ENCODE results near the gene DAPP1.

DAPP1 gene

DNA sequence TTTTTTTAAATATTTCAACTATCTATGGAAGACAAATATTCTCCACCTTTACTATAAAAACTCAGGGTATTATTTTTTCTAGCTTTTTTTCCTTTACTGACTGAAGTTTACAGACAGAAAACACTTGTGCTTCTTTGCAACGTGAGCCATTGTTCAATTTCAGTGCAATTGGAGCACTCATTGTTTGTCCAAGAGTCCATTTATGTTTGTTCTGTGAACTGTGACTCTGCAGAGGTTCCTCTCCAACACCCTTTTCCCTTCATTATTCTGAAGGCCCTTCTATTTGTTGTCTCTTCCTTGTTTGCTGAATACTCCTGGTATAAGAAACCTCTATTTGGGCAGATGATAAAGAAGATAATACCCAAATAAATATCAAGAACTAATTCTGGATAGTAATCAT, 37.4 kb downstream of the DAPP1 start:
- no peak for ATAC-seq
- Mint-ChIP-seq H3K27ac (peak overlapping the region; percentile 87), H3K4me3 (no peak overlapping the region), H3K4me1 (peaks cover 83% of the 10 kb centered on the region), H3K36me3 (ENCODE audit: low read depth) (peaks cover 46% of the 10 kb centered on the region), H3K9me3 (no peaks in the 10 kb centered on the region), H3K27me3 (no peaks in the 10 kb centered on the region)
- DNase-seq: no peak

DNA sequence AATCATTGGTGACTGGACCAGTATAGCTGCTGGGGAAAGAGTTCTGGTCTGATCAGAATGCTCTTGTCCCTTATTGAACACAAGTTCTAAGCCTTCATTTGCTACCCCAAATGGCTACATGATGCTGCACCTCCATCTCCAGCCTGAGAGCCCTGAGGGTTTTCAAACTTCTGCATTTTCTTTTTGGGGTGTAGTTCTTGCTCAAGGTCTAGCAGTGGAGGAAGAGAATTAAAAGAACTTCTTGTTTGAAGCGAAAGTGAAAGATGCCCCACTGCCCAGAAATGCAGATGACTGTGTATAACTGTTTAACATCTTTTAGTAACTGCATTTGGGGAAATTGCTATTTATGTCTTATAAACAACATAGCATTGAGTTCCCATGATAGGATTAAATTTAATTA, 39.1 kb downstream of the DAPP1 start:
- Mint-ChIP-seq H3K9me3 (no peaks in the 10 kb centered on the region), H3K27ac (peak overlapping the region; percentile 87), H3K27me3 (no peaks in the 10 kb centered on the region), H3K36me3 (ENCODE audit: low read depth) (peaks cover 50% of the 10 kb centered on the region), H3K4me1 (peaks cover 77% of the 10 kb centered on the region), H3K4me3 (peak overlapping the region; percentile 22)
- DNase-seq (no peak), ATAC-seq (peak; percentile 27)

DNA sequence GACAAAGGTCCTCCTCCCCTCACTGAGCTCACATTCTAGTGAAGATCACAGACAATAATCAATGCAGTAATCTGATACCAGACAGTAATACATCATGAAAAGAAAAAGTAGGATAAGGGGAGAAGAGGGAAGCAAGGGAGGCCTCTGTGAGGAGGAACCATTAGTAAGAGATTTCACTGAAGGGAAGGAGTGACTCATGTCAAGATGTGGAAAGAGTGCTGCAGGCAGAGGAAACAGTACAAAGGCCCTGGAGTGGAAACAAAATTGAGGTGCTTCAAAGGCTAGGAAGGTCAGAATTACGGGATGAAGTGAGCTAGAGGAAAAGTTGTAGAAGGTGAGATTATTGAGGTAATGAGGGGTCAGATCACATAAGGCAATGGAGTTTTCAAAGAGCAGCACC, 39.5 kb downstream of the DAPP1 start:
- H3K36me3 Mint-ChIP-seq (ENCODE audit: low read depth): peaks cover 48% of the 10 kb centered on the region
- peak overlapping the region; percentile 63 for H3K4me3 Mint-ChIP-seq
- H3K27me3 Mint-ChIP-seq: no peaks in the 10 kb centered on the region
- H3K4me1 Mint-ChIP-seq: peaks cover 77% of the 10 kb centered on the region
- H3K9me3 Mint-ChIP-seq: no peaks in the 10 kb centered on the region
- no peak for DNase-seq
- peak overlapping the region; percentile 87 for H3K27ac Mint-ChIP-seq
- ATAC-seq: peak; percentile 79

DNA sequence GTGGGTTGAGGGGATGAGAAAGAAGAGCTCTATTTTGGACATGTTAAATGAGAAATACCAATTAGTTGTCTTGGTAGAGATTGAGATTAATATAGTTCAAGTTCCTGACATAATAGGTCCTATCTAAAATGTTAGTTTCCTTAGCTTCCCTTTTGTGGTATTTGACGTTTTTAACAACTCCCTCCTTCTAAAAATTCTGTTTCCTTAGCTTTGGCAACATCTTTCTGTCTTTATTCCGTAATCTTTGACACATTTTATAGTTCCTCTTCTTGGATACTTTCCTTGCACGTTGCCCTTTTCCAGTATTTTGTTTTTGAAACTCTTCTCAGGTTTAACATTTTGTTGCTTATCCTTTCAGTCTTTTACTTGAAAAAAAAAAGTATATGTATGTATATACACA, 40.7 kb downstream of the DAPP1 start:
- Mint-ChIP-seq H3K4me3 (peak overlapping the region; percentile 63), H3K36me3 (ENCODE audit: low read depth) (peaks cover 49% of the 10 kb centered on the region), H3K27me3 (no peaks in the 10 kb centered on the region), H3K4me1 (peaks cover 79% of the 10 kb centered on the region), H3K27ac (peak overlapping the region; percentile 87), H3K9me3 (no peaks in the 10 kb centered on the region)
- ATAC-seq (no peak), DNase-seq (no peak)

DNA sequence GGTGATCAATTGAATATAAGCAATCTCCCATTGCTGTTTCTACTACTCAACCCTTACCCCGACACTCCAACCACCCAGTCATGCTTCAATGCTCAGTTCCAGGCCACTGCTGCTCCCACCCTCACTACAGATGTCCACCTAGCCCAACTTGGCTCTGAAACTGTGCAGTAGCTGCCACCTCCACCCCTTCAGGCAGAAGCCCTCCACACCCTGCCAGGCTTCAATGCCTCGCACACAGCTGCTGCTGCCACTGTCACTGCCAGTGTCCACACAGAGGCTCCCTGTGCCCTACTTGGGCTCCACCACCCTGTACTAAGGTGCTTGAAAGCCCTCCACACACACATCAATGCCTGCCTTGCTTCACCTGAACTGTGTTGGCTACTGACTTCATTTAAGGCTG, 43.0 kb downstream of the DAPP1 start:
- peaks cover 62% of the 10 kb centered on the region for H3K4me1 Mint-ChIP-seq
- ATAC-seq (no peak), DNase-seq (no peak)
- H3K4me3 Mint-ChIP-seq: peak overlapping the region; percentile 45
- peaks cover 45% of the 10 kb centered on the region for H3K36me3 Mint-ChIP-seq (ENCODE audit: low read depth)
- no peaks in the 10 kb centered on the region for H3K27me3 Mint-ChIP-seq
- H3K27ac Mint-ChIP-seq: peak overlapping the region; percentile 59
- no peaks in the 10 kb centered on the region for H3K9me3 Mint-ChIP-seq

DNA sequence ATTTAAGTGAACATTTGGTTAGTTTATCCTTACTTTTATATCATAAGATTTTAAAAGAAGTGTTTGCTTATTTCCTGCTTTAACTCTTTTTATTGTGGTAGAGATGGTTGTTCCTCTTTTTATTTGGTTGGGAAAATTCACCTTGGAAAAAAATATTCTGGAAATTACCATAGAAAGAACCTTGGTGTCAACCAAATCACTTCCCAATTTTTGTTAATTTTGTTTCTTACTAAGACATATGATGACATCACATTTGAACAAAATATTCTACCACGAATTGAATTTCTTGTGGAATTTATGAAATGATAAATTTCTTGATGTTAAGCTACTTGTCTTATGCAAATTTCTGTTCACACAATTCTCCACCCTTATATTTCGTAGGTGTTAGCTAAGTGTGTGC, 43.9 kb downstream of the DAPP1 start:
- no peak for ATAC-seq
- Mint-ChIP-seq H3K4me3 (no peak overlapping the region), H3K27me3 (no peaks in the 10 kb centered on the region), H3K36me3 (ENCODE audit: low read depth) (peaks cover 40% of the 10 kb centered on the region), H3K27ac (no peak overlapping the region), H3K9me3 (no peaks in the 10 kb centered on the region), H3K4me1 (peaks cover 53% of the 10 kb centered on the region)
- no peak for DNase-seq

DNA sequence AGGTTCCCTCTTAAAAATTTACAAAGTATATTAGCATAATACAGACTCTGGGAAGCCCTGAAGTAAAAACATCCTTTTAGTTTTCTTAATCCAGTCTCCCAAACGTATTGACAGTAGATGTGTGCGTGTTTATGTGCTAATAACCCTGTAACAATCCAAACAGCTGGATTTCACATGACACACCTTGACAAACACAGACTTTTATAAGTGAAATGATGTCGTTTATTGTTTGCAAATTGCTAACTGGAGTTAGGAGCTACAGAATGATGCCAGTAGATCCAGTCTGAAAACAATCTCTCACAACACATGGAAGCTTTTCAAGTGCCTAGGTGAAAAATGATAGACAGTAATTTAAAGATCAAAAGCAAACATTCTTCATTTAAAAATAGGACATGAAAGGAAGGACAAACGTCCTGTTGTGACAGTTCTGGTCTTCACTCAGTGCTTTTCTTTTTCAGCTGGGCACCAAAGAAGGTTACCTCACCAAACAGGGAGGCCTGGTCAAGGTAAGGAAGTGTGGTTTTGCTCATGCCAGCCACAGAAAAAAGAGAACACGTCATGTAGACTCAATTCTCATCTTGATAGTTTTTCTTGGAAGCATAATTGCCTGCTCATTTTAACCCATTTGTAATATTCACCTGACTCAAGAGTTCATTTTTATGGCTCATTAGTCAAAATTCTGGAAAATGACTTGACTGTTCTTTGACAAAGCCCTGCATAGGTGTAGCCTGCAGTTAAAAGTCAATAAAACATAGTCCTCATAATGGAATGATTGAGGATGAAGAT, 44.7 kb downstream of the DAPP1 start:
- DNase-seq (no peak), ATAC-seq (peak; percentile 71)
- peak overlapping the region; percentile 76 for H3K27ac Mint-ChIP-seq
- peaks cover 46% of the 10 kb centered on the region for H3K4me1 Mint-ChIP-seq
- peaks cover 39% of the 10 kb centered on the region for H3K36me3 Mint-ChIP-seq (ENCODE audit: low read depth)
- no peaks in the 10 kb centered on the region for H3K27me3 Mint-ChIP-seq
- no peaks in the 10 kb centered on the region for H3K9me3 Mint-ChIP-seq
- peak overlapping the region; percentile 14 for H3K4me3 Mint-ChIP-seq

DNA sequence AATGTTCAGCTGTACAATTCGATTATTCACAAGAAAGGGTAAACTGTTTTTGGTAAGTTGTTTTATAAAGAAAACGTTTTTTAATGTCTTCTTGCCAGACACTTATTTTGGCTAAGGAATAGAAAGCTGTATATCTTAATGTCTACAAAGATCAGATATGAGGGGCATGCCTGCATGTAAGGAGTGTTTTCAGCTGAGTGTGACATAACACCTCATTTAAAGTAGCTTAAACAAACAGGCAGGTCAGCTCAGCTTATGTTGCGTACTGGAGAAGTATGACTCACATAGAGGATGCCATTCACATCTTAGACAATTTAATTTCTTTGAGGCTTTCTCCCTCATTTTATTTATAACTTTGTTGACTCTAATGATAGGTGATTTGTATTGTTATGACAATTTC, 47.2 kb downstream of the DAPP1 start:
- peak overlapping the region; percentile 35 for H3K27ac Mint-ChIP-seq
- H3K27me3 Mint-ChIP-seq: no peaks in the 10 kb centered on the region
- peaks cover 40% of the 10 kb centered on the region for H3K4me1 Mint-ChIP-seq
- DNase-seq (no peak), ATAC-seq (no peak)
- H3K4me3 Mint-ChIP-seq: no peak overlapping the region
- peaks cover 40% of the 10 kb centered on the region for H3K36me3 Mint-ChIP-seq (ENCODE audit: low read depth)
- no peaks in the 10 kb centered on the region for H3K9me3 Mint-ChIP-seq

DNA sequence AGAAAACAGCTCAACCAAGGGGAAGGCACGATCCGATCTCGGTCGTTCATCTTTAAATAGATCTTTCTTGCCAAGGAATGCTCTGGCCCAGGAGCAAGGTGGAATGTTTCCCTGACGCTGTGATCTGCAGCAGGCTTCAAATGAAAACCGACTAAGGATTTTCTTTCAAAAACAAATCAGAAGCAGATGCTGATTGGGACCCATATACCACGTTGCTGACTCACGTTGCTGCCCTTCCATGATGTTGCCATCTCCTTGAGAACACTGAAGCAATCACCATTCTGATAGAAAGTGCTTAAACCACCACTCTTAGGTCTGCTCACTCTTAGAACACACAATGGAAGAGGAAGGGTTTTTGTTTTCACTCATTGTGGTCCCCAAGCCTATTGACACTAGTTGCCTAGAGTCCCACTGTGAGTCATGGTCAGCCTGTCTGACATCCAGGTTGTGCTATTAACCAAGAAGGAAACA, 51.5 kb downstream of the DAPP1 start:
- Mint-ChIP-seq H3K36me3 (ENCODE audit: low read depth) (peaks cover 37% of the 10 kb centered on the region), H3K4me3 (no peak overlapping the region), H3K27me3 (no peaks in the 10 kb centered on the region), H3K4me1 (peaks cover 16% of the 10 kb centered on the region), H3K9me3 (no peaks in the 10 kb centered on the region), H3K27ac (peak overlapping the region; percentile 72)
- DNase-seq (no peak), ATAC-seq (peak; percentile 99)

DNA sequence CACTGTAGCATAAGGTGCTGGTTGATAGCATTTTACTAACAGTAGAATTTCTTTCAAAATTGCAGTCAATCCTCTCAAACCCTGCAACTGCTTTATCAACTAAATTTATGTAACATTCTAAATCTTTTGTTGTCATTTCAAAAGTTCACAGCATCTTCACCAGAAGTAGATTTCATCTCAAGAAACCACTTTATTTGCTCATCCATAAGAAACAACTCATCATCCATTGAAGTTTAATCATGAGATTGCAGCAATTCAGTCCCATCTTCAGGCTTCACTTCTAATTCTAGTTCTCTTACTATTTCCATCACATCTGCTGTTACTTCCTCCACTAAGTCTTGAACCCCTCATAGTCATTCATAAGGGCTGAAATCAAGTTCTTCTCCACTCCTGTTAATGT, 55.9 kb downstream of the DAPP1 start:
- DNase-seq (no peak), ATAC-seq (no peak)
- no peaks in the 10 kb centered on the region for H3K27me3 Mint-ChIP-seq
- peaks cover 10% of the 10 kb centered on the region for H3K4me1 Mint-ChIP-seq
- H3K27ac Mint-ChIP-seq: no peak overlapping the region
- no peak overlapping the region for H3K4me3 Mint-ChIP-seq
- H3K9me3 Mint-ChIP-seq: no peaks in the 10 kb centered on the region
- H3K36me3 Mint-ChIP-seq (ENCODE audit: low read depth): peaks cover 29% of the 10 kb centered on the region

DNA sequence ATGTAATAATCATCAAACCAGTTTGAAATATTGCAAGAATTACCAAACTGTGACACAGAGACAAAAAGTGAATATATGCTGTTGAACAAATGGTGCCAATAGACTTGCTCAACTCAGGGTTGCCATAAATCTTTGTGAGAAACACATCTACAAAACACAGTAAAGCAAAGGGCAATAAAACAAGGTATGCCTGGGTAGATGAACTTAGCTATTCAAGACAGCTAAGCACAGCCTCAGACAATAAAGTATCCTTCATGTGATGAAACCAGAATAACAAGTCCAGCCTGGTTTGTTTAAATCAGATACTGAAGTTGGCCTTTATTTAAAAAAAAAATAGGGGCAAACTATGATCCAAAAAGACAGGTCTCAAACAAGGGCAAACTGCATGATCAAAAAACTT, 58.4 kb downstream of the DAPP1 start:
- Mint-ChIP-seq H3K4me3 (no peak overlapping the region), H3K27me3 (no peaks in the 10 kb centered on the region), H3K27ac (no peak overlapping the region), H3K36me3 (ENCODE audit: low read depth) (peaks cover 24% of the 10 kb centered on the region), H3K4me1 (no peaks in the 10 kb centered on the region), H3K9me3 (no peaks in the 10 kb centered on the region)
- DNase-seq (no peak), ATAC-seq (no peak)

DNA sequence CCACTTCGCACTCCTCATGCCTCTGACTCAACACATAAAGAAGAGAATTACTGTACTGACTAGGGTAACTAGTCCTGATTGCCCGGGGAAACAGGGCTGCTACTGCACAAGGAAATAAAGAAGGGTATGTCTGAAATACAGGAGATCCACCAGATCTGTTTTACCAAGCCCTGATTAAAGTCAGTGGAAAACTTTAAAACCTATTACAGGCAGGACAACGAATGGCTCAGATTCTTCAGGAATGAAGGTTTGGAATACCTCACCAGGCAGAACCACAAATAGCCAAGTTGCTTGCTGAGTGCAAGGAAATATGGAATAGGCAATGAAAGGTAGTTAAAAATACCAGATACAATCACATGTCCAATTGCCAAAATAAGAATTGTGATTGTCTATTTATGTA, 60.3 kb downstream of the DAPP1 start:
- DNase-seq (no peak), ATAC-seq (no peak)
- Mint-ChIP-seq H3K9me3 (no peaks in the 10 kb centered on the region), H3K36me3 (ENCODE audit: low read depth) (peaks cover 26% of the 10 kb centered on the region), H3K4me1 (no peaks in the 10 kb centered on the region), H3K27me3 (no peaks in the 10 kb centered on the region), H3K27ac (no peak overlapping the region), H3K4me3 (no peak overlapping the region)

DNA sequence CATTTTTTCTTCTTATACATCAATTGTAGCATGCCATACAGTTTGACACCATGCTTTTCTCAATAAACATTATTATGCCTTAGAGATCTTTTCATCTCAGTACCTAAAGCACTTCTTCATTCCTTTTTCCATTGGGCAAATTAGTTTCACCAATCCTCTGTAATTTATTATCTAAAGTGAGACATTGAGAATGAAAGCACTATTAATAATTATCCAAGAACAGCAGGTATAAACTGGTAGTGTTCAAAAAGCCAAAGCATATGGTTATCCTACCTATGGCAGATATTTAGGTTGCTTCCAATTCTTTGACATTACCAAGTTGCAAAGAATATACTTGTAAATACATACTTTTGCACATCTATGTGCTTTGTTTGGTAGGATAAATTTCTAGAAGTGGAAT, 62.0 kb downstream of the DAPP1 start:
- Mint-ChIP-seq H3K4me1 (no peaks in the 10 kb centered on the region), H3K36me3 (ENCODE audit: low read depth) (peaks cover 22% of the 10 kb centered on the region), H3K9me3 (no peaks in the 10 kb centered on the region), H3K27me3 (no peaks in the 10 kb centered on the region), H3K27ac (no peak overlapping the region), H3K4me3 (no peak overlapping the region)
- no peak for ATAC-seq
- no peak for DNase-seq

DNA sequence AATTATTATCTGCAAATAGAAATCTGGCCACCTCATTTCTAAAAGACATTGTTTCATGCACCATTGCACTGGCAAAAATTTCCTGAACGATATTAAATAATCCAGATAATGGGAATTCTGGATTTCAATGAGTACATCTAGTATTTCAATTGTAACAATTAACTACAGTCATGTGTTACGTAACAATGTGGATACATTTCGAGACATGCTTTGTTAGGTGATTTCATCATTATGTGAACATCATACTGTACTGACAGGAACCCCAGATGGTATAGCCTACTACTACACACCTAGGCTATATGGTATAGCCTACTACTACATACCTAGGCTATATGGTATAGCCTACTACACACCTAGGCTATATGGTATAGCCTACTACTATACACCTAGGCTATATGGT, 62.8 kb downstream of the DAPP1 start:
- no peak for DNase-seq
- no peak for ATAC-seq
- H3K9me3 Mint-ChIP-seq: no peaks in the 10 kb centered on the region
- no peak overlapping the region for H3K4me3 Mint-ChIP-seq
- no peaks in the 10 kb centered on the region for H3K4me1 Mint-ChIP-seq
- H3K36me3 Mint-ChIP-seq (ENCODE audit: low read depth): peaks cover 27% of the 10 kb centered on the region
- H3K27ac Mint-ChIP-seq: no peak overlapping the region
- H3K27me3 Mint-ChIP-seq: no peaks in the 10 kb centered on the region

DNA sequence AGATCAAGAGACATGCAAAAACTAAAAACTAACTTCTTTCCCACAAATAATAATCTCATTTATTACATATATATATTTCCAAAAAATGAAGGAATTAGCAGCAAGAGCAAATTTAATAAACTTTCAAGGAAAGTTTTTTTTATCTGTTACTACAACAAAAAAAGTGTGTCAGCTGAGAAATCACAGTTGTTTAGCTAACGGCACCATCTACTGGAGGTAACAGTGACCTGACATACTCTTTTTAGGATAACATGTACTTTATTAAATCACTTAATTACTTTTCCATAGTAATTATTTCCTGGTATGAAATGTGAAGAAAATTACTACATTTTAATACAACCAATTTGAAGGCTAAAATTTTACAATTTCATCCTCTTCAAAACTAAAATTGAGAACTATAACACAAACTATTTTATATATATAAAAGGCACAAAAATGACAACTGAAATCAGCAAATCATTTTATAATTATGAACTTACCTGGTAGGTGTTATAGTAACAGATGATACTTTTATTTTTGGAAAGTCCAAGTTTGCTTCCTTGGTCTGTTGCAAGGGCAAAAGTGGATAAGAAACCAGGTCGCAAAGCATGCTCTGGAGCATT, 68.5 kb downstream of the DAPP1 start:
- no peak for ATAC-seq
- Mint-ChIP-seq H3K4me1 (peaks cover 1% of the 10 kb centered on the region), H3K4me3 (no peak overlapping the region), H3K27ac (no peak overlapping the region), H3K36me3 (ENCODE audit: low read depth) (peaks cover 18% of the 10 kb centered on the region), H3K9me3 (no peaks in the 10 kb centered on the region), H3K27me3 (no peaks in the 10 kb centered on the region)
- no peak for DNase-seq
